GM13977 (cell line): Measurements from ENCODE around the gene CTDSP2.

ENCODE experiments used
- DNase-seq: peaks from one replicate; pipeline ENCODE4 v3.0.0; 2012; ENCODE audit warnings: low spot score
- CTCF ChIP-seq: IDR thresholded peaks from 2 replicates; pipeline ENCODE4 v1.5.1; 2012; ENCODE audit warnings: mild to moderate bottlenecking, control low read depth; ENCODE audit not compliant: insufficient read depth; ENCODE audit errors: extremely low read depth, missing control alignments
- in situ Hi-C: fragments of 300-500 bp; cut with MboI; formaldehyde crosslinking; loops from one replicate; pipeline ENCODE4 v1.12.0; 2022; ENCODE audit warnings: low sequenced_read_pairs, low pct_unique_long_range_greater_than_20kb, mixed read lengths, inconsistent platforms; ENCODE audit not compliant: unreplicated experiment

Gene CTDSP2

GRCh38 chr12:57892232-57892972 is 45.9 kb upstream of the CTDSP2 start:
- TF ChIP-seq CTCF, result no peak
- no peak for DNase-seq
- in situ Hi-C loops, result no loop called here

GRCh38 chr12:57891542-57892228 is 45.2 kb upstream of the CTDSP2 start:
- in situ Hi-C loops, result no loop called here
- TF ChIP-seq CTCF, result no peak
- DNase-seq, result no peak

- DNase-seq, result no peak
- TF ChIP-seq CTCF, result no peak
- in situ Hi-C loops, result no loop called here
Measured at GRCh38 chr12:57890191-57891115, 43.9 kb upstream of the CTDSP2 start.

- no peak for DNase-seq
- in situ Hi-C loops, result no loop called here
- TF ChIP-seq CTCF, result no peak
Measured at GRCh38 chr12:57889500-57889989, 43.0 kb upstream of the CTDSP2 start.

GRCh38 chr12:57888409-57889157 is 42.1 kb upstream of the CTDSP2 start:
- in situ Hi-C loops, result no loop called here
- no peak for DNase-seq
- TF ChIP-seq CTCF, result no peak
